NCI-H1930 (cell line): ENCODE measurements around the gene MAML2.

Experiments used
- DNase-seq, 2 experiments: peaks; one replicate each; lab custom pipeline; 2025; lab: John Stamatoyannopoulos, UW

The MAML2 gene

DNA sequence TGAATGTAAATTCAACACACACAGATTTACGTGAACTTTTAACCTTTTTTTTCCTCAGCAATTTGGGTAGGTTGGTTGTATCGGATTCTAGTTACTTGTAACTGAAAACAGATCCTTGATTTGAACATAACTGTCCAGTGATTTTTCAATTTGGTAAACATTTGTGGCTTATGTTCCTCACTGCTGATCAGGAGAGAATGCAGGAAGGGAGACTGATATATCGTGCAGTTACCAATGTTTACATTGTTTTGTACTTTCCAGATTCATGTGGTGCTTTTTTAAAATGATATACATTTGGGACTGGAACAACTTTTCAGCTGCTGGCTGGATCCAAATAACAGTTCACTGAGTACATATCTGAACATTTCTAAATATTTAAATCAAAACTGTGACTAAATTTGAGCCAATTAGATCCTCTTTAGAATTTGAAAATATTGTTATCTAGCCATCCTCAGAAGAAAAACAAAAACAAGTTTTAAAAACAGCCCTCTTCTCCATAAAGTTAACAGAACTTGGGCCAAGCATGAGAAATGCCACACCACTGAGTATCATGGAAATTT lies 334.8 kb downstream of the MAML2 start:
- DNase-seq = no peak

DNA sequence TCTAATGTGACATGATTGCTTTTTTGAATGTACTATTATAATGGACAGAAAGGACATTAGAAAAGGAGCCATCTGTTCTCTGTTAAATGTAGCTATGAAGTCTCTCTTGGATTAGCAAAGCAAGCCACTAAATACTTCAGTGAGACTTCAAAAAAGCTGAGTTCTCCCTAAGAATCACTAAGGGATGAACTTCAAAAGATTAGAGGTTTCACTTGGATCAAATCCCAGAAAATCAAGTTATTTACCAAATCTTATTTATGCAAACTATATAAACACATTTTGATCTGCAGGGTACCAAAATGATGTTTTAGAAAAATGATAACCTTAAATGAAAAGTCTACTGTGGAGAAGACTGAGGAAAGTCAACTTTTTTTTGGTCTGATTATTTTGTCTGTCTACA lies 337.0 kb downstream of the MAML2 start:
- DNase-seq = no peak

DNA sequence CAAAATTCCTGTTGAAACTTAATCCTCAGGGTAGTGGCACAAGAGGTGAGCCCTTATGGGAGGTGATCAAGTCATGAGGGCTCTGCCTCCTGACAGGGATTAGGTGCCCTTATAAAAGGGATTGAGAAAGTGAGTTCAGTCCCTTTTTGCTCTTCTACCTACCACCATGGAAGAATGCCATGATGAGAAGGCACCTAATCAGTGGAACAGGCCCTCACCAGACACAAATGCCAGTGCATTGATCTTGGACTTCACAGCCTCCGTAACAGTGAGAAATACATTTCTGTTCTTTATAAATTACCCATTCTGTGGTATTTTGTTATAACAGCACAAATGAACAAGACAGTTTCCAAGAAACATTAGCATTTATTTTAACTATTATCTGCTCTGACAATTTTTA lies 338.1 kb downstream of the MAML2 start:
- DNase-seq = no peak

DNA sequence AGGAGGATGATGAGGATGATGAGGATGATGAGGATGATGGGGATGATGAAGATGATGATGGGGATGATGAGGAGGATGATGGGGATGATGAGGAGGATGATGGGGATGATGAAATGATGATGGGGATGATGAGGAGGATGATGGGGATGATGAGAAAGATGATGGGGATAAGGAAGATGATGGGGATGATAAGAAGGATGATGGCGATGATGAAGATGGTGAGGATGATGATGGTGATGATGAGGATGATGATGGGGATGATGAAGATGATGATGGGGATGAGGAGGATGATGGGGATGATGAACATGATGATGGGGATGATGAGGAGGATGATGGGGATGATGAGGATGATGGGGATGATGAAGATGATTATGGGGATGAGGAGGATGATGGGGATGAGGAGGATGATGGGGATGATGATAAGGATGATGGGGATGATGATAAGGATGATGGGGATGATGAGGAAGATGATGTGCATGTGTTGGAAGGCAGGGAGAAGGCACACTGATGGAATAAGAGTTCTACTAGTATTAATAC lies 340.2 kb downstream of the MAML2 start:
- DNase-seq = no peak

DNA sequence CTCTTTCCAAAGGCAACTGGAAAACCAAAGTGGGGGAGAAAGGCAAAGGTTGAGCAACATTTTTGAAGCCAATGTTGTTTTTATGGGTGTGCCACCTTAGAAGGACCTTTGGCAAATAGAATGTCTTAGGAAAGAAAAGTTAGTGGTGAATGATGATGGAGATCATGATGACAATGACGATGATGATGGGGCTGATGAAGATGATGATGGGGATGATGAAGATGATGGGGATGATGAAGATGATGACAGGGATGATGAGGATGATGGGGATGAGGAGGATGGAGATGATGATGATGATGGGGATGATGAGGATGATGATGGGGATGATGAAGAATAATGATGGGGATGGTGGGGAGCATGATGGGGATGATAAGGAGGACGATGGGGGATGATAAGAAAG lies 340.7 kb downstream of the MAML2 start:
- no peak for DNase-seq

DNA sequence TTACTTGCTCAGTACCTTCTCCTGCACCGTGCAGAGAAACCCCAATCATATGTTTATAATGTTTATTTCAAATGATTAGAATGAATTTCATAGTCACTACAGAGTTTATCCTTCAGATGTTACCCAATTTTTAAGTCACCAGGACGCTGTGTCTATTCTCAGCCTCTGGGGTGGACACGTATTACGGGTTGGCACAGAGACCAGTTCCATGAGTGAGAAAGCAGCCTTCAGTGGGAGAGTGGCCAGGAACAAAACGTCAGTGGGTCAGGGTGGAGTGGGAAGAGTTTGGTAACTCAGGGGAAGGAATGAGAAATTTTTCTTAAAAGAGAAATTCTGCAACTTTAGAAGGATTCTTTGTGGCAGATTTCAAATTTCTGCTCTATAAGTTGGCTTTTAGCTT lies 342.0 kb downstream of the MAML2 start:
- no peak for DNase-seq

DNA sequence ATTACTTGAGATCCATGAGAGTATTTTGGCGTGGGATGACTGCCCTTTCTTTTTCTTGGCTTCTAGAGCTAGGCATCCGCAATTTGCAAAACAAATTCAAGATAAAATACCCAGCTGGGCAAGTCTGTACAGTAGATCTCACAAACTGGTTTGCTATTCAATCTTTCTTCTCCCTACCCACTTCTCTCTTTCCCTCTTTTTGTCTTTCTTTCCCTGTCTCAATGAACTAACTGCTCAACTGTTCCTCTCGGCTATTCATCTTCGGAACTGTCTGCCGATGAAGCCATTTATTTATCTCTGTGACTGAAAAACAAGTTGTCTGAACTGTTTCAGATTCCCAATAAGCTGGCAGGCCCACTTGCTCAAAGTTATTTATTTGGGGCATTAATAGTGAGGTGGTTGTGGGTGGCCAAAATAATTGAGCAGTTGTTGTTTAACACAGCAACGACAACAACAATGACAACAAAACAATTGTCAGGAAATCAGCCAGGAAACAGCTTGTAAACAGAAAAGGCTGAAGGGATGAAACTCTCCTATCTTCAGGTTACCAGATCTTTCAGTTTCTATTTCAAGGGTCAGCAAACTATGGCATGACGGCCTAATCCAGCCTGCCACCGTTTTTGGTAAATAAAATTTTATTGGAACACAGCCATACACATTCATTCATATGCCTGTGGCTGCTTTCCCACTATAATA lies 343.1 kb downstream of the MAML2 start:
- no peak for DNase-seq

DNA sequence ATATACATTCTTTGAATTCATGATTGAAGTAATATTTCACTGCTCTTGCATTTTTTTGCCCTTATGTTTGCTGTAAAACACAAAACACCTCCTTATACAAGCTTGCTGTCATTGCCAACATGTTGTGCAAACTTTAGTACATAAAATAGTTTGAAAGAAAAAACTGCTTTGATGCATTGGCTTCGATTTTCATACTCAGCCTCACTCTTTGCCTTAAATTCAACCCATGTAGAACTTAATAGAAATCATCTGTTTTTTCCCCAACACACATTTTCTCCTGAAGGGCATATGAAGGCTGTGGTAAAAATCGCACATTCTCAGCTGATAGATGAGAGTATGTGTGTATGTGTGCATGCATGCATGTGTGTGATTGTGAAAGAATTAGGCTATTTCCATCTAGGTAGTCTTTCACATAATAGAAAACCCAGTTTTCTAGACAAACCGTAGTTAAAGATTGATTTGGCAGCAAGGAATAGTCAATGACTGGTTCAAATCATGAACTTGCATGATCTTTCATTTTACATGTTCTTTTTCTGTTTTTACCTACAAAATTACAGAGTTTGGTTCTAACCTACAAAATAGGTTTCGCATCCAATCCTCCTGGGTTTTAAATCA lies 346.3 kb downstream of the MAML2 start:
- no peak for DNase-seq

DNA sequence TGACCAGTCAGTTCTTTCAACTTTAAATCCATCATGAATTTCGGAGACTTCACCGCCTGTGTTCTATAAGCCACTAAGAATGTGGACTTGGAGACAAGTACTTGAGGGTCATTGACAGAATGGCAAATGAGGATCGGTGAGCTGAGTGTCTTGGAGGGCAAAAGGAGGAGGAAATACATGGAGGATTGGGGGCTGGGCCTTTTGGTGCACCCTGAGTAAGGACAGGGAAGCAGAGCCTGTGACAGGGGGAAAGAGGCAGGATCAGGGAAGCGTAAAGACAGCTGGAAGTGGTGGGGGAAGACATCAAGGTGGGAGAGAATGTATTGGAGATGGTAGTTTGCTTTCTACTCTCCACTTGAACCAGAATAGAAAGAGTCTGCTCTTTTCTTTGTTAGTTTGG lies 348.7 kb downstream of the MAML2 start:
- no peak for DNase-seq

DNA sequence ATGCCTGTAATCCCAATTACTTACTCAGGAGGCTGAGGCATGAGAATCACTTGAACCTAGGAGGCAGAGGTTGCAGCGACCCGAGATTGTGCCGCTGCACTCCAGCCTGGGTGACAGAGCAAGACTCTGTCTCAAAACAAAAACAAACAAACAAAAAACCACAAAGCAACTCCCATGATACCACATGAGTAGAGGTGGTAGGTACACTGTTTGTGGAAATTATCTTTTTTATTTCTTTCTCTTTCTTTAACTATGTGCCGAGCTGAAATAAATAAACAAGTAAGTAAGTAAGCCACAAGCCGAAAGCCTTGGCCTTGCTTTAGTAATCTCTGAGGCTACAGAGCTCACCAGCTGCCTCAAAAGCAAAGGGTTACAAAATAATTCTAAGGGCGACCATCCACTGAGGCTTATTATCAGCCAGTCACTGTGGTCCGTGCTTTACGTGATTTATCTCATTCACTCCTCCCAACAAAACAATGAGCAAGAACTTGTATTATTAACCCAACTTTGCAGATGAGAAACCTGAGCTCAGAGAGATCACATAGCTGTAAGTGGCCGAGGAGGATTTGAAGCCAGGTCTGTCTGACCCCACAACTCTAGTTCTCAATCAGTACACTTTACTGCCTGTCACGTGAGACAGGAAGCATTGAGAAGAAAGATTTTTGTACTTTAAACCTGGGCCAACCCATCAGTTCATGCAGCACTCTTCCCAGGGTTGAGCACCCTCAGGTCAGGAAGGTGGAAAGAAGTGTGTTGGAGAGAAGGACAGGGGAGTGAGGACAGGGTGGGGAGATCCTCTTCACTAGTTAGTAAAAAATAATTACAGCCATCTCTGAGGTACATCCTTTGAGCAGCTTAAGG lies 349.3 kb downstream of the MAML2 start:
- DNase-seq = no peak

DNA sequence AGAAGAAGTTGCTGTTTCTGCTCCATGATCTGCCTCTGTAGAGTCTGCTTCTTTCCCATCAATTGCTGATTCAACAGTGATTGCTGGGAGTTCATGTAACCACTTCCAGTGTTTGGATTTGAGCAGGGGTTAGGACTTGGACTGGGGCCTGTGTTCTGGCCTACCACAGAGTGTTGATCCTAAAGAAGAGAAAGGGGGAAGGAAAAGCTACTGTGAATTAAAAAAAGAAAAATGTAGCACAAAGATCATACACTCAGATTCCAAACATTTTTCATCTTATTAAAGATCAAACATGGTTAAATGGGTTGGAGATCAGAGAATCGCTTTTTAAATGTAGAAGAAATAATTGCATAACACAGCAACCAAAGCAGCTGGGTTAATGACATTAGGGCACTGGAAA lies 351.4 kb downstream of the MAML2 start:
- DNase-seq = no peak

DNA sequence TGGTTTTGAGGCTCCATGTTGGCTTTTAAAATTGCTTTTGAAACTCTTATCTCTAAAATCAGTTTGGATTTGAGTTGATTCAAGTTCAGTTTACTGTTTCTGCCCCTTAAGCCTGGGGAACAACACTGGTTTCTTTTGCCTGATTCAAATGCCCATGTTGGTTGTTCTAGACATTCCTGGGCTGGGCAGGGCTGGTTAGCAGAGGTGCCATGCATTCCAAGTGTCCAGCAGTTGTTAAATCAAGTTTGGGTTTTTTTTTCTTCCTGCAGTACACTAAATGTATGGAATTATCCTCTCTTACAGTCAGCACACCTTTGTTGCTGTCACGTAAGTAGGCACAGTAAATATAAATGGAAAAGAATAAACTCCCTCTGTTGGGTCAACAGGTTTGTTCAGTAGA lies 351.9 kb downstream of the MAML2 start:
- DNase-seq = no peak

DNA sequence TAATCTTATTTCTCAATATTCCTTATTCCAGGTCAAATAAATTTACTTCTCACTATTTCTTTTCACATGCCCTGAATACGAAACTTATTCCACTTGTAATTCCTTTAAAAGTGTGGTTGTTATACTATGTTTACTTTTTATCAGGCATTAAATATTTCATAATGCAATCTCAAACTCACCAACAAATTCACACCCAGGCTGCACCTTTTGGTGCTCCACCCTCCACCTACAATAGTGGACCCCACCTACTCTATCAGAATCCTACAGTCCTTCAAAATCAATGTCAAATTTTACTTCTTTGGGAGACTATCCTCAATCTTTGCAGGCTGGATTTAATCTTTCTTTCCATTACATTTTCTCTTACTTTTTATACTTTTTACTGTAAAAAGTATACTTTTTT lies 353.2 kb downstream of the MAML2 start:
- DNase-seq = no peak

DNA sequence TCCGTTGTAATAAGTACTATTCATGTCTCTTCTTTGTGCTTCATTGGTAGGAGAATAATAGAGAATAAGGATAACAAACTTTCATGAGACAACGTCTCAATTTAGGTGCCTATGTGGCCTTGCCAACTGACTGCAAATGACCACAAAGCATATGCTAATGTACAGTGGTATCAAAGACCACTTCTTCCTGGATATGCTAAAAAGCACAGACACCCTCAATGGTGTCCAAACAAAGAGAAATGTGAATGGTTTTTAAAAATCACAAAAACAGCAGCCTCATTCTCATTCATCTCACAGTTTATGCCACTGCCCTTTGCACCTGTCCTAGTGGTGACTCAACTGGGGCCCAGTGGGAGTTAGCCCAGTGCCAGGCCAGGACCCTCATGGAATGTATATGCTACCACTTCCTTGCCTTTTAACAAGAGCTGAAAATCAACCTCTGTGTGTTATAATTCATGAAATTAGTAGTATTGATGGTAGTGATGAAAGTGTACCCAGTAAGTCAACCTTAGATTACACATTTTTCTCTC lies 353.9 kb downstream of the MAML2 start:
- no peak for DNase-seq

DNA sequence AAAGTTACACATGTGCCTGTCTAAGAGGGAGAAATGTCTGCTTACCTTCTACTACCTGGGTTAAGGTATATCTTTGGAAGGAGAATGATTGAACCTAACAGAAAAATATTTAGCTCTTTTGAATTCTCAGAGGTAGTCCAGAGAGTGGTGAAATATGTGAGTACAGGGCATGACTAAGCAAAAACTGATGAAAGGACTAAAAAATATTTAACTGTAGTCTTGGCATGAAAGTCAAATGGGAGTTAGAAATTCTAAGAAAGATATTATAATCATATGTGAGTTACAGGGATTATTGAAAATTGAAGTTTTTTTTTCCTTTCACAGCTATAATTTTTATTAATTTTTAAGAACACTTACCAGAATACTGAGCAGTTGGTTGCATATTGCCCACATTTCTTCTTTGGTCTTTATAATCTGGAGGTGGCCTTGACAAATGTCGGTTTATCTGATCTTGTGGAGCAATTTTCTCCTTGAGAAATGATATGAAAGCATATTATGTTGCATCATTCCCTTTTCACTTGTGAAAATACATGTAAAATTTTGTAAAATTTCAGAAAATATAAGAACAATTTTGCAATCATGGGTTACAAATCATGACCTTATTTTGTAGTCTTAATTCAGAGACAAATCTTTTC lies 357.7 kb downstream of the MAML2 start:
- DNase-seq = no peak

DNA sequence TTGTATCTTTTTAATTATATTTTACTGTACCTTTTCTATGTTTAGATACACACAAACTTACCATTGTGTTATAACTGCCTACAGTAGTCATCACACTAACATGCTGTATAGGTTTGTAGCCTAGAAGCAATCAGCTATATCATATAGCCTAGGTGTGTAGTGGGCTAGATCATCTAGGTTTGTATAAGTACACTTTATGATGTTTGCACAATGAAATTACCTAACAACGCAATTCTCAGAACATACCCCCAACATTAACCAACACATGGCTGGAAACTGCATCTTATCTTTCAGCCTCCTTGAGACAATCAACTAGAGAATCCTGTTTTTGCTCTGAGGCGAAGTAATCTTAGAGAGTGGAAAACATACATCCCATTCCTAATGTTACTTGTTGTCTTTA lies 358.9 kb downstream of the MAML2 start:
- no peak for DNase-seq

DNA sequence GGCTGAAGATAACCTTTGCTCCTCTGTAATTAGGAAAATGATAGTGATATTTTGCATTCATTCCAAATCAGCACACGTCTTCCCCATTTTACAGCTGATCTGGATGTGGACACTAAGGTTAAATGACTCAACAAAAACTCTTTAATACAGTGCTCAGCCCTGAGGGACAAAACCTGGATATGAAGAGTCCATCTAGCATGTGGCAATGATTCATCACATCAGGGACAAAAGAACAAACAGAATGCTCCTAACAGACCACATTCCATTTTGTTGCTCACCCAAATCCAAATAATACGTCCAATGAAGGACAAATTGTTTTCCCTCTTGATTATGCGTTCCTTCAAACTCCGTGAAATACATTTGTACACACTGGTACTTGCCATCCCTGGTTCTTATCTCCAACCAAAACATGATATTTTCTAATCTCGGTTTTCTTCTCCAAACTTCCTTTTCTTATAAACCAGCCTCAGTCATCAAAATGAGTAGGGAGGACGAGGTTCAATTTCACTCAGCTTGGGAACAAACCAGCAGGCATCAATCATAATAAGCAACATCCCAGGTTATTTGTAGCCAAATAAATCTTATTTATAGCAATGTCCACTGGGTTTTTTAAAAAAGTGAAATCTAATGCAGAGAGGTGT lies 365.3 kb downstream of the MAML2 start:
- DNase-seq = no peak

DNA sequence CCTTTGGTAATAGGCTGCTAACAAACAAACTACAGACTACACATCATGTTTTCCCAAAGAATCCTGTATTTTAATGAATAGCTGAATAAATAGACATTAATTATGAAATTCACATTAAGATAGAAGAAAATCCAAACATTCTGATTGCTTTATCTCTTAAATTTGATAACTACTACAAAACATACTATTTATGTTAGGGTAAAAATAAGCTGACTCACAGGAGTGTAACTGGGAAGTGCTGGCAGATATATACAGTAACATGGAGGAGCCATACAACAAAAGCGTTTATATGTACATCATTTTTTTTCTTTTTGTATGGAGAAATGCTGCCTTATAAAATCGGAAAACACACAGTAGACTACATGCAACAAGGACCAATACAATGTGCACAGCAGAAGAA lies 366.4 kb downstream of the MAML2 start:
- no peak for DNase-seq

DNA sequence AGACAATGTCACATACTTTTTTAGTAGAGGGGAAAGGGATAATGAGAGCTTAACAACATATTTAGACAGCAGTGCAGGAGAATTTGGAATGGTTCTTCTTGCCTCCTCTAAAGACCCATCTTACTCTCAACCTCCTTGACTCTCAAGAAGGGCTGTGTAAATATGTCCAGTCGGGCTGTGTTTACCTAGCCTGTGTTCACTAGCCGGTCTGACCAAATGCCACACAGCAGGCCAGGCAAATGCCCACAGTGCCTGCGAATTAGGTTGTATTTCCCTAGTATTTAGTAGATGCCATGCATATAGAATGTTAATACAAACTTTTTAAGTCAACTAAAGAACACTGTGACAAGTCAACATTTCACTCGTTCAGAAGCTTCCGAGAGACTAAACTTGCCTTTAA lies 367.7 kb downstream of the MAML2 start:
- no peak for DNase-seq

DNA sequence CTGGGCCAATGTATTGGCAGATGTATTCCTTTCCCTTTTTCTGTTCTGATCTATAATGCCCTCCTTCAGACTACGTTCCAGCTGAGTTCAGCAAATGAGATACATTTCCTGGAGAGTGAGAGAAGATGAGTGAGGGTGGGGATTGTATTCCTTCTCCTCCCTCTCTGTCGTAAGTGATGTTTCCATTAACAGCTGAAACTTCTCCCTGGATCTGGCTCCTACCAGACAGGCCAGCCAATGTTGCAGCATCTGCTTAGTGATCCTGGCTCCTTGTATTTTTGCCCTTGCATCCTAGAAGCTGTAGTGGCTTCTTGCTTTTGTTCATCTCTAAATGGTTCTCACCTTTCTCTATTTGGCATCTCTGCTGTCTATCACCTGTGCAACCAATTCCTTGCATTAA lies 370.9 kb downstream of the MAML2 start:
- DNase-seq = no peak

DNA sequence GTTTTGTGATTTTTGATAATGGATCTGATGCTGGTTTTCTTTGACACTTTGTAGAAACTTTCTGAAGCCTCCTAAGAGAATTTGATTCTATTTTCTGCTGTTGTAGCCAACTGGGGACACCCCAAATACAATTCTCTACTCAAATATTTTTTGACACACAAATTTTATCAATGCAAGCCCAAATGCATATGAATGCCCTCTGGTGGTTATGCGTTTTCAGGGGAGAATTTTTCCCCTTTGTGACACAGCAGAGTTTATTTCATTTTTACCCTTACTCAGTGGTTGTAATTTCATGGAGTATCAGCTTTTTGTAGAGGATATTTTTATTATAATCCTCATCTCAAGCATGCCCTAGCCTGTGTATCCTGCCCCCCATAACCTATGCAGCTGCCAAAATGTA lies 374.4 kb downstream of the MAML2 start:
- no peak for DNase-seq
